ENCODE data around the gene FAIM2. TPM values are rescaled to one million over a fixed set of nuclear protein-coding genes. Genes with fewer than 3 reads are reported as not detected.

Gene FAIM2
- total RNA-seq, 1 donor from 2014 or later, result 1.6 TPM

DNA sequence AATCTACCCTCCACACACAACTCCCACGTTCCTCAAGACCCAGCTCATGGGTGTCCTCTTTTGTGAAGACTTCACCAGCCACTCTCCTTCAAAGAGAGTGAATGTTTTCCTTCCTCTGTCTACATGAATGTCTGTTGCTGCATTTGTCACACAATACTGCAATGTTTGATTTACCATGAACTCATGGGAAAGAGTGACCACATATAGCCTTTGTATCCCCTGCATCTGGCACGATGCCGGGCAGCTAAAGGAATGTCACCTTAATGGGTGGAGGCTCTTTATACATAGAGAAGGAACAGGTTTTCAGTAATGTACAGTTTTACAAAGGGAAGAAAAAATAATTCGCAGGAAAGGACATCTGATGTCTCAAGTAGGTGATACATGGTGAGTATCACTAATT is 48.7 kb downstream of the FAIM2 start:
- peaks cover 72% of the 10 kb centered on the region for H3K27me3 Mint-ChIP-seq (ENCODE audit: low read depth)
- H3K27ac Mint-ChIP-seq (ENCODE audit: unreplicated experiment), result no peak overlapping the region
- no peaks in the 10 kb centered on the region for H3K36me3 Mint-ChIP-seq (ENCODE audit: low read depth)
- no peak for DNase-seq (ENCODE audit: low read depth, low spot score)
- TF ChIP-seq CTCF (conservative IDR thresholded peaks at IDR 0.05), result no peak
- H3K4me1 Mint-ChIP-seq, result no peaks in the 10 kb centered on the region
- H3K9me3 Mint-ChIP-seq, result peaks cover 5% of the 10 kb centered on the region
- no peak overlapping the region for H3K4me3 Mint-ChIP-seq

DNA sequence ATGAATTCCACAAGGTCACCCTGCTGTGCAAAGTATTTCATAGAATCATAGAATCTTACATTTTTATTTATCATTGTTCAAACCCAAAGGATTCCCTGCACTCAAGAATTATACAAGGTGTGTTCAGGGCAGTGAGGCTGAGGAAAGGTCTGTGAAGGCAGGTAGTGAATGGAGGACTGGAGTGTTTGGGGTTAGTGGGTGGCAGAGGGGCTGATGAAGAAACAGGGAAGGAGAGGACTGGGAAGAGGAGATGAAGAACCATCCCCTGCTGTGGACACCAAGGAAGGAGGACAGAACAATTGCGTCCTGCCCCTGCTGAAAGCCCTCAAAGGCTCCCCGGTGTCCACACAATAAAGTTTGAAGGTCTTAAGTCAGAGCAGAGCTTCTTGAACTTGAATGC is 50.0 kb downstream of the FAIM2 start:
- no peaks in the 10 kb centered on the region for H3K4me1 Mint-ChIP-seq
- H3K36me3 Mint-ChIP-seq (ENCODE audit: low read depth), result no peaks in the 10 kb centered on the region
- peaks cover 78% of the 10 kb centered on the region for H3K27me3 Mint-ChIP-seq (ENCODE audit: low read depth)
- TF ChIP-seq CTCF (conservative IDR thresholded peaks at IDR 0.05), result no peak
- peaks cover 2% of the 10 kb centered on the region for H3K9me3 Mint-ChIP-seq
- H3K27ac Mint-ChIP-seq (ENCODE audit: unreplicated experiment), result no peak overlapping the region
- DNase-seq (ENCODE audit: low read depth, low spot score), result no peak
- no peak overlapping the region for H3K4me3 Mint-ChIP-seq

GRCh38 chr12:49847161-49847560 is 56.5 kb downstream of the FAIM2 start:
- DNase-seq (ENCODE audit: low read depth, low spot score), result no peak
- no peak for TF ChIP-seq CTCF (conservative IDR thresholded peaks at IDR 0.05)
- Mint-ChIP-seq H3K4me1 (peaks cover 11% of the 10 kb centered on the region), H3K27me3 (ENCODE audit: low read depth) (peaks cover 55% of the 10 kb centered on the region), H3K27ac (ENCODE audit: unreplicated experiment) (no peak overlapping the region), H3K4me3 (peak overlapping the region; percentile 2), H3K9me3 (no peaks in the 10 kb centered on the region), H3K36me3 (ENCODE audit: low read depth) (no peaks in the 10 kb centered on the region)

GRCh38 chr12:49846032-49846431 is 57.7 kb downstream of the FAIM2 start:
- DNase-seq (ENCODE audit: low read depth, low spot score), result no peak
- Mint-ChIP-seq H3K36me3 (ENCODE audit: low read depth) (no peaks in the 10 kb centered on the region), H3K27me3 (ENCODE audit: low read depth) (peaks cover 45% of the 10 kb centered on the region), H3K27ac (ENCODE audit: unreplicated experiment) (no peak overlapping the region), H3K9me3 (no peaks in the 10 kb centered on the region), H3K4me3 (no peak overlapping the region), H3K4me1 (peaks cover 21% of the 10 kb centered on the region)
- TF ChIP-seq CTCF (conservative IDR thresholded peaks at IDR 0.05), result no peak

GRCh38 chr12:49843876-49844437 is 59.7 kb downstream of the FAIM2 start:
- H3K4me3 Mint-ChIP-seq, result peak overlapping the region; percentile 94
- DNase-seq (ENCODE audit: low read depth, low spot score), result no peak
- peaks cover 30% of the 10 kb centered on the region for H3K27me3 Mint-ChIP-seq (ENCODE audit: low read depth)
- peaks cover 21% of the 10 kb centered on the region for H3K4me1 Mint-ChIP-seq
- no peaks in the 10 kb centered on the region for H3K9me3 Mint-ChIP-seq
- no peak for TF ChIP-seq CTCF (conservative IDR thresholded peaks at IDR 0.05)
- H3K27ac Mint-ChIP-seq (ENCODE audit: unreplicated experiment), result no peak overlapping the region
- no peaks in the 10 kb centered on the region for H3K36me3 Mint-ChIP-seq (ENCODE audit: low read depth)

Measured in neural crest cell (in vitro differentiated cells).